GM19328 (cell line): Measurements from ENCODE around the gene ZNF275.
"Not testable (repeated sequence)": the region's sequence is repeated elsewhere in the genome, so short reads cannot be mapped to it uniquely, and the experiment has no call there.

Experiments
- ATAC-seq: cut with Tn5 transposase; IDR thresholded peaks from one replicate; pipeline ENCODE4 v1.9.1; 2021; ENCODE audit warnings: mild to moderate bottlenecking, moderate library complexity; ENCODE audit not compliant: unreplicated experiment

ZNF275 gene

GRCh38 chrX:153353416-153353815 is 19.5 kb downstream of the ZNF275 start:
- no peak for ATAC-seq

- ATAC-seq, result no peak
Observed at GRCh38 chrX:153357877-153358276, 23.9 kb downstream of the ZNF275 start.

GRCh38 chrX:153361781-153362397 is 27.9 kb downstream of the ZNF275 start:
- no peak for ATAC-seq

- no peak for ATAC-seq
Observed at GRCh38 chrX:153365670-153366069, 31.7 kb downstream of the ZNF275 start.

- no peak for ATAC-seq
Observed at GRCh38 chrX:153366119-153366518, 32.2 kb downstream of the ZNF275 start.

GRCh38 chrX:153366878-153367538 is 33.1 kb downstream of the ZNF275 start:
- no peak for ATAC-seq

- ATAC-seq, result no peak
Observed at GRCh38 chrX:153370293-153371055, 36.5 kb downstream of the ZNF275 start.

- no peak for ATAC-seq
Observed at GRCh38 chrX:153371256-153371655, 37.3 kb downstream of the ZNF275 start.

GRCh38 chrX:153372949-153373348 is 39.0 kb downstream of the ZNF275 start:
- no peak for ATAC-seq

GRCh38 chrX:153374426-153374825 is 40.5 kb downstream of the ZNF275 start:
- ATAC-seq, result no peak

- no peak for ATAC-seq
Observed at GRCh38 chrX:153375571-153375970, 41.6 kb downstream of the ZNF275 start.

GRCh38 chrX:153377727-153378126 is 43.8 kb downstream of the ZNF275 start:
- no peak for ATAC-seq

- ATAC-seq, result no peak
Observed at GRCh38 chrX:153378607-153379006, 44.7 kb downstream of the ZNF275 start.

GRCh38 chrX:153379508-153379907 is 45.6 kb downstream of the ZNF275 start:
- ATAC-seq, result no peak

- ATAC-seq, result no peak
Observed at GRCh38 chrX:153379971-153380581, 46.1 kb downstream of the ZNF275 start.

- no peak for ATAC-seq
Observed at GRCh38 chrX:153380691-153381090, 46.7 kb downstream of the ZNF275 start.

- no peak for ATAC-seq
Observed at GRCh38 chrX:153381684-153382532, 48.0 kb downstream of the ZNF275 start.

- ATAC-seq, result no peak
Observed at GRCh38 chrX:153382563-153383482, 48.9 kb downstream of the ZNF275 start.

GRCh38 chrX:153384390-153384789 is 50.4 kb downstream of the ZNF275 start:
- no peak for ATAC-seq

- not testable (repeated sequence) for ATAC-seq
Observed at GRCh38 chrX:153384973-153385372, 51.0 kb downstream of the ZNF275 start.
